IMR-90 (cell line): ENCODE results near the gene CDC14A.

Experiments used
- CTCF ChIP-seq: conservative IDR thresholded peaks from 2 replicates; pipeline ENCODE4 v1.5.1; 2012; ENCODE audit warnings: mild to moderate bottlenecking, low read depth, low read length, improper control_type of control experiment
- MAZ ChIP-seq: IDR thresholded peaks from 2 replicates; pipeline ENCODE4 v1.6.1; 2012; ENCODE audit warnings: low read depth, mild to moderate bottlenecking, low read length, improper control_type of control experiment, moderate library complexity, borderline replicate concordance
- POLR2A ChIP-seq: IDR thresholded peaks from 2 replicates; pipeline ENCODE4 v1.6.1; 2012; ENCODE audit warnings: mild to moderate bottlenecking, low read depth, low read length

- TF ChIP-seq CTCF (no peak), POLR2A (no peak), MAZ (no peak)
Observed at GRCh38 chr1:100510451-100510850, 158.1 kb downstream of the CDC14A start.
